ENCODE results near the gene TBC1D12. TPM values are rescaled to one million over a fixed set of nuclear protein-coding genes. Genes with fewer than 3 reads are reported as not detected.

Gene TBC1D12
- total RNA-seq, 1 experiment from 2014 or later: 3.9 TPM

GRCh38 chr10:94443549-94443948, 41.2 kb downstream of the TBC1D12 start:
- Histone ChIP-seq H2AFZ (no peak overlapping the region), H3K36me3 (ENCODE audit: low read depth) (no peaks in the 10 kb centered on the region), H3F3A (ENCODE audit: insufficient read depth, low read depth) (no peaks in the 10 kb centered on the region), H3K9me3 (ENCODE audit: insufficient read depth, low read depth) (no peaks in the 10 kb centered on the region), H3K4me3 (no peak overlapping the region), H3K4me1 (replicated peaks; ENCODE audit: insufficient read depth) (no peaks in the 10 kb centered on the region), H4K20me1 (ENCODE audit: insufficient read depth) (no peaks in the 10 kb centered on the region), H3K27ac (no peak overlapping the region), H3K9me2 (ENCODE audit: insufficient read depth) (no peaks in the 10 kb centered on the region), H3K4me2 (no peak overlapping the region), H3K27me3 (ENCODE audit: insufficient read depth, low read depth) (no peaks in the 10 kb centered on the region), H3K79me2 (ENCODE audit: low read depth) (0 out of 2 replicates have a peak, but pooled peaks cover 3% of the 10 kb centered on the region)
- POLR2A ChIA-PET (ENCODE audit: unreplicated experiment): no interaction called here
- intact Hi-C loops (cut with micrococcal nuclease; ENCODE audit: unreplicated experiment): loop anchor here (5.0 to 10.0 kb wide), 2 partner anchors 89 to 621 kb away; no protein-coding TSS in a partner anchor
- no peak for TF ChIP-seq CTCF (conservative IDR thresholded peaks at IDR 0.05)
- DNase-seq: no peak
- no TSS peak for BruUV-seq (replicated peaks)
- CTCF ChIA-PET: interaction anchor here (0.6 to 1.0 kb wide), 17 partner anchors 38 to 627 kb away, joined by 3 to 13 read pairs (median 3); partner anchors contain the start of gene TBC1D12

DNA sequence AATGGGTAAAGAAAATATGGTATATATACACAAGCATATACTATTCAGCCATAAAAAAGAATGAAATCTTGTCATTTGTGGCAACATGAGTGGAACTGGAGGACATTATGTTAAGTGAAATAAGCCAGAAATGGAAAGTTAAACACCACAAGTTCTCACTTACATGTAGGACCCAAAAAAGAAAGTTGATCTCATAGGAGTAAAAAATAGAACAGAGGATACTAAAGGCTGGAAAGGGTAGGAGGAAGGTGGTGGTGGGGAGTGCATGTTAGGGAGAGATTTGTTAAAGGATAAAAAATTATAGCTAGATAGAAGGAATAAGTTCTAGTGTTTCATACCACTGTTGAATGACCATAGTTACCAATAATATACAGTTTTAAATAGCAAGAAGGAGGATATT, 48.4 kb downstream of the TBC1D12 start:
- Histone ChIP-seq H3K9me3 (ENCODE audit: insufficient read depth, low read depth) (no peaks in the 10 kb centered on the region), H3F3A (ENCODE audit: insufficient read depth, low read depth) (no peaks in the 10 kb centered on the region), H2AFZ (no peak overlapping the region), H3K36me3 (ENCODE audit: low read depth) (no peaks in the 10 kb centered on the region), H3K4me3 (no peak overlapping the region), H3K27ac (no peak overlapping the region), H3K4me2 (no peak overlapping the region), H4K20me1 (ENCODE audit: insufficient read depth) (no peaks in the 10 kb centered on the region), H3K9me2 (ENCODE audit: insufficient read depth) (no peaks in the 10 kb centered on the region), H3K4me1 (replicated peaks; ENCODE audit: insufficient read depth) (no peaks in the 10 kb centered on the region), H3K27me3 (ENCODE audit: insufficient read depth, low read depth) (no peaks in the 10 kb centered on the region), H3K79me2 (ENCODE audit: low read depth) (no peaks in the 10 kb centered on the region)
- ChIA-PET POLR2A (ENCODE audit: unreplicated experiment) (no interaction called here), CTCF (no interaction called here)
- TF ChIP-seq EZH2 (IDR thresholded peaks at IDR 0.05; ENCODE audit: low read depth): no peak
- no peak for DNase-seq
- no TSS peak for BruUV-seq (replicated peaks)
- intact Hi-C loops (cut with micrococcal nuclease; ENCODE audit: unreplicated experiment): no loop called here

GRCh38 chr10:94451883-94452519, 49.7 kb downstream of the TBC1D12 start:
- Histone ChIP-seq H3K79me2 (ENCODE audit: low read depth) (no peaks in the 10 kb centered on the region), H4K20me1 (ENCODE audit: insufficient read depth) (no peaks in the 10 kb centered on the region), H3K9me3 (ENCODE audit: insufficient read depth, low read depth) (no peaks in the 10 kb centered on the region), H3K4me3 (no peak overlapping the region), H3K27ac (no peak overlapping the region), H3K9me2 (ENCODE audit: insufficient read depth) (no peaks in the 10 kb centered on the region), H3K27me3 (ENCODE audit: insufficient read depth, low read depth) (no peaks in the 10 kb centered on the region), H3K4me2 (no peak overlapping the region), H3F3A (ENCODE audit: insufficient read depth, low read depth) (no peaks in the 10 kb centered on the region), H3K36me3 (ENCODE audit: low read depth) (no peaks in the 10 kb centered on the region), H2AFZ (no peak overlapping the region), H3K4me1 (replicated peaks; ENCODE audit: insufficient read depth) (no peaks in the 10 kb centered on the region)
- BruUV-seq (replicated peaks): no TSS peak
- ChIA-PET POLR2A (ENCODE audit: unreplicated experiment) (no interaction called here), CTCF (interaction anchor here (0.6 kb wide), 1 partner anchor 17 kb away, joined by 3 read pairs; no protein-coding TSS in a partner anchor)
- intact Hi-C loops (cut with micrococcal nuclease; ENCODE audit: unreplicated experiment): no loop called here
- no peak for TF ChIP-seq EZH2 (IDR thresholded peaks at IDR 0.05; ENCODE audit: low read depth)
- no peak for TF ChIP-seq CTCF (conservative IDR thresholded peaks at IDR 0.05)
- DNase-seq: no peak

GRCh38 chr10:94456942-94457341, 54.6 kb downstream of the TBC1D12 start:
- Histone ChIP-seq H3K27ac (no peak overlapping the region), H3K79me2 (ENCODE audit: low read depth) (no peaks in the 10 kb centered on the region), H3K4me1 (replicated peaks; ENCODE audit: insufficient read depth) (no peaks in the 10 kb centered on the region), H3K27me3 (ENCODE audit: insufficient read depth, low read depth) (no peaks in the 10 kb centered on the region), H3K36me3 (ENCODE audit: low read depth) (no peaks in the 10 kb centered on the region), H3K9me3 (ENCODE audit: insufficient read depth, low read depth) (no peaks in the 10 kb centered on the region; the same call in 1 of the 2 replicates), H3K4me2 (no peak overlapping the region), H3K9me2 (ENCODE audit: insufficient read depth) (no peaks in the 10 kb centered on the region), H2AFZ (no peak overlapping the region), H3F3A (ENCODE audit: insufficient read depth, low read depth) (no peaks in the 10 kb centered on the region), H3K4me3 (no peak overlapping the region), H4K20me1 (ENCODE audit: insufficient read depth) (no peaks in the 10 kb centered on the region)
- intact Hi-C loops (cut with micrococcal nuclease; ENCODE audit: unreplicated experiment): no loop called here
- no peak for DNase-seq
- TF ChIP-seq EZH2 (IDR thresholded peaks at IDR 0.05; ENCODE audit: low read depth): no peak
- no peak for TF ChIP-seq CTCF (conservative IDR thresholded peaks at IDR 0.05)
- ChIA-PET CTCF (no interaction called here), POLR2A (ENCODE audit: unreplicated experiment) (no interaction called here)
- no TSS peak for BruUV-seq (replicated peaks)

Measured in PC-9 (cell line).